Endodermal cell (in vitro differentiated cells): Measurements from ENCODE around the gene NTSR1. TPM values are rescaled to one million over a fixed set of nuclear protein-coding genes. Genes with fewer than 3 reads are reported as not detected.

Experiments used
- DNase-seq: peaks from one replicate; pipeline ENCODE4 v3.0.0-alpha.2; 2017
- H3K27ac ChIP-seq: 2 replicates; pipeline ENCODE4 v1.5.1; 2013; ENCODE audit warnings: mild to moderate bottlenecking, low read depth, low read length, moderate library complexity
- H3K27me3 ChIP-seq: 2 replicates; pipeline ENCODE4 v1.6.1; 2013; ENCODE audit warnings: mild to moderate bottlenecking, low read length, moderate library complexity; ENCODE audit not compliant: insufficient read depth, control insufficient read depth, poor library complexity, severe bottlenecking
- H3K36me3 ChIP-seq: 2 replicates; pipeline ENCODE4 v1.7.0; 2013; ENCODE audit warnings: mild to moderate bottlenecking, low read length, moderate library complexity; ENCODE audit not compliant: control insufficient read depth, insufficient read depth
- H3K4me1 ChIP-seq: one replicate; pipeline ENCODE4 v1.7.0; 2013; ENCODE audit warnings: low read length; ENCODE audit not compliant: control insufficient read depth, insufficient read depth
- H3K4me3 ChIP-seq: 2 replicates; pipeline ENCODE4 v1.5.1; 2013; ENCODE audit warnings: mild to moderate bottlenecking, low read length, moderate library complexity
- H3K9ac ChIP-seq: 2 replicates; pipeline ENCODE4 v1.6.1; 2013; ENCODE audit warnings: mild to moderate bottlenecking, low read length, moderate library complexity; ENCODE audit not compliant: poor library complexity, severe bottlenecking; ENCODE audit errors: extremely low read depth
- H3K9me3 ChIP-seq: 2 replicates; pipeline ENCODE4 v1.6.1; 2013; ENCODE audit warnings: mild to moderate bottlenecking, low read length, moderate library complexity; ENCODE audit not compliant: control insufficient read depth
- H3K27ac Mint-ChIP-seq: 2 replicates; pipeline ENCODE4 v1.8.0; 2020; ENCODE audit warnings: mixed read lengths
- H3K27me3 Mint-ChIP-seq: 2 replicates; pipeline ENCODE4 v1.8.0; 2021; ENCODE audit warnings: mild to moderate bottlenecking, mixed read lengths; ENCODE audit not compliant: insufficient read depth
- H3K36me3 Mint-ChIP-seq: 2 replicates; pipeline ENCODE4 v1.8.0; 2020; ENCODE audit warnings: low read depth, mixed read lengths
- H3K4me1 Mint-ChIP-seq: 2 replicates; pipeline ENCODE4 v1.8.0; 2020; ENCODE audit warnings: mixed read lengths
- H3K4me3 Mint-ChIP-seq: 2 replicates; pipeline ENCODE4 v1.8.0; 2020; ENCODE audit warnings: mild to moderate bottlenecking, moderate library complexity, mixed read lengths
- H3K9me3 Mint-ChIP-seq: 2 replicates; pipeline ENCODE4 v1.8.0; 2020; ENCODE audit warnings: mild to moderate bottlenecking, mixed read lengths
- CTCF ChIP-seq: fragments of 200-600 bp; sonication (generic); conservative IDR thresholded peaks from 2 replicates; pipeline ENCODE4 v1.5.0; 2021; ENCODE audit warnings: antibody characterized with exemption, mild to moderate bottlenecking
- WGBS, 2 experiments: methylation state at CpG; one replicate each; pipeline versions ENCODE4 v1.1.5 to v1.1.7; 2013; ENCODE audit warnings: missing lambda C conversion rate in 2 of 2, mixed read lengths in 1 of 2; ENCODE audit not compliant: insufficient coverage in 1 of 2, insufficient read length in 1 of 2; 5-methylcytosine and 5-hydroxymethylcytosine counted together
- total RNA-seq, 2 donors: library from RNA; stranded (reverse); fragmentation: NEBNext Ultra II Directional in 1 of 2; extraction: Animal tissue kit (Norgen Biotek cat#: 25700) in 1 of 2; gene quantifications; 2 replicates in 1 of 2; 3 replicates in 1 of 2; pipeline ENCODE4 v1.2.1, GENCODE V29; 2021

Gene NTSR1
- total RNA-seq, 2 donors from 2014 or later: 0.11 to 0.62 TPM

- H3K36me3 ChIP-seq: no peaks in the 10 kb centered on the region
- WGBS, 2 experiments: 94 to 96% methylated on average over 13 of the region's 13 CpGs
These were observed 21.8 kb downstream of the NTSR1 start for GRCh38 chr20:62730481-62730880.

GRCh38 chr20:62732031-62732760 lies 23.6 kb downstream of the NTSR1 start:
- H3K9me3 ChIP-seq: no peaks in the 10 kb centered on the region
- 89 to 97% methylated on average over 9 to 13 of the region's 13 CpGs for WGBS, 2 experiments
- DNase-seq: no peak
- H3K27ac ChIP-seq: no peak overlapping the region
- Mint-ChIP-seq H3K36me3 (no peaks in the 10 kb centered on the region), H3K4me1 (no peaks in the 10 kb centered on the region), H3K4me3 (no peak overlapping the region), H3K27ac (no peak overlapping the region), H3K9me3 (no peaks in the 10 kb centered on the region), H3K27me3 (peaks cover 3% of the 10 kb centered on the region)
- H3K4me3 ChIP-seq: no peak overlapping the region
- H3K9ac ChIP-seq: no peak overlapping the region
- no peaks in the 10 kb centered on the region for H3K4me1 ChIP-seq
- TF ChIP-seq CTCF: no peak
- H3K27me3 ChIP-seq: peaks cover 6% of the 10 kb centered on the region
- no peaks in the 10 kb centered on the region for H3K36me3 ChIP-seq

More at GRCh38 chr20:62730481-62730880, 21.8 kb downstream of the NTSR1 start:
- Histone ChIP-seq H3K4me1 (no peaks in the 10 kb centered on the region), H3K9me3 (no peaks in the 10 kb centered on the region), H3K27ac (no peak overlapping the region), H3K4me3 (no peak overlapping the region), H3K9ac (no peak overlapping the region), H3K27me3 (peaks cover 6% of the 10 kb centered on the region)
- Mint-ChIP-seq H3K4me1 (no peaks in the 10 kb centered on the region), H3K4me3 (no peak overlapping the region), H3K36me3 (no peaks in the 10 kb centered on the region), H3K27ac (no peak overlapping the region), H3K27me3 (peaks cover 3% of the 10 kb centered on the region), H3K9me3 (no peaks in the 10 kb centered on the region)
- no peak for TF ChIP-seq CTCF
- DNase-seq: no peak

GRCh38 chr20:62732842-62733525 lies 24.3 kb downstream of the NTSR1 start:
- H3K4me3 Mint-ChIP-seq: no peak overlapping the region

More at GRCh38 chr20:62732842-62733525, 24.3 kb downstream of the NTSR1 start:
- WGBS, 2 experiments: 90 to 91% methylated on average over 20 to 27 of the region's 27 CpGs
- peaks cover 6% of the 10 kb centered on the region for H3K27me3 ChIP-seq
- no peaks in the 10 kb centered on the region for H3K4me1 Mint-ChIP-seq
- H3K36me3 Mint-ChIP-seq: no peaks in the 10 kb centered on the region
- DNase-seq: no peak
- H3K27ac Mint-ChIP-seq: no peak overlapping the region
- H3K9ac ChIP-seq: no peak overlapping the region
- no peaks in the 10 kb centered on the region for H3K36me3 ChIP-seq
- H3K4me3 ChIP-seq: no peak overlapping the region
- no peaks in the 10 kb centered on the region for H3K9me3 Mint-ChIP-seq
- H3K27ac ChIP-seq: no peak overlapping the region
- no peaks in the 10 kb centered on the region for H3K9me3 ChIP-seq
- no peaks in the 10 kb centered on the region for H3K4me1 ChIP-seq
- peaks cover 3% of the 10 kb centered on the region for H3K27me3 Mint-ChIP-seq
- no peak for TF ChIP-seq CTCF
